ENCODE results near the gene ZBTB8OS.
A peak's percentile ranks its signal among the peaks of the same experiment; 100 is the strongest.
"Not testable (repeated sequence)": the region's sequence is repeated elsewhere in the genome, so short reads cannot be mapped to it uniquely, and the experiment has no call there.

ZBTB8OS gene

DNA sequence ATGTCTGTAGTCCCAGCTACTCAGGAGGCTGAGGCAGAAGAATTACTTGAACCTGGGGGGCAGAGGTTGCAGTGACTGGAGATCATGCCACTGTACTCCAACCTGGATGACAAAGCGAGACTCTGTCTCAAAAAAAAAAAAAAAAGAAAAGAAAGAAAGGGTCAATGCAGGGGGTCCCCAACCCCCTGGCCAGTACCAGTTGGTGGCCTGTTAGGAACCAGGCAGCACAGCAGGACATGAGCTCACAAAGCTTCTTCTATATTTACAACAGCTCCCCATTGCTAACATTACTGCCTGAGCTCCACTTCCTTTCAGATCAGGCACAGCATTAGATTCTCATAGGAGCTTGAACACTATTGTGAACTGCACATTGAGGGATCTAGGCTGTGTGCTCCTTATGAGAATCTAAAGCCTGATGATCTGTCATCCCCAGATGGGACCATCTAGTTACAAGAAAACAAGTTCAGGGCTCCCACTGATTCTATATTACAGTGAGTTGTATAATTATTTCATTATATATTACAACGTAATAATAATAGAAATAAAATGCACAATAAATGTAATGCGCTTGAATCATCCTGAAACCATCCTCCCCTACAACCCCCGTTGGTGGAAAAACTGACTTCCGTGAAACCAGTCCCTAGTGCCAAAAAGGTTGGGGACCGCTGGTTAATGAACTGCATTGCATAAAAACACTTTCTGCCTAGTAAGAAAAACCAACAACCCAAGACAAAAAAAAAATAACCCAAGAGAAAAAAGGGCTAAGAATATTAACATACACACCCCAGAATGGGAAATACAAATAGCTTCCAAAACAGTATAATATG, 2.8 kb downstream of the ZBTB8OS start:
- DNase-seq, result no peak

DNA sequence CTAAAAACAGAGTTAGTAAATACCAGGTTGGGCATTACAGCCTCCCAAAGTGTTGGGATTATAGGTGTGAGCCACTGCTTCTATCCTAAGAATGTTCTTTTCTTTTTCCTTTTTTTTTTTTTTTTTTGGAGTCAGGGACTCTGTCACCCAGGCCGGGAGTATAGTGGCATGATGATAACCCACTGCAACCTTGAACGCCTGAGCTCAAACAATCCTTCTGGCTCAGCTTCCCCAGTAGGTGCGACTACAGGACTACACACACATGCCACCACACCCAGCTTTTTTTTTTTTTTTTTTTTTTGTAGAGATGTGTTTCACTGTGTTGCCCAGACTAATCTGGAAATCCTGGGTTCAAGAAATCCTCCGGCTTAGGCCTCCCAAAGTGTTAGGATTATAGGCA, 5.9 kb downstream of the ZBTB8OS start:
- DNase-seq, result no peak

DNA sequence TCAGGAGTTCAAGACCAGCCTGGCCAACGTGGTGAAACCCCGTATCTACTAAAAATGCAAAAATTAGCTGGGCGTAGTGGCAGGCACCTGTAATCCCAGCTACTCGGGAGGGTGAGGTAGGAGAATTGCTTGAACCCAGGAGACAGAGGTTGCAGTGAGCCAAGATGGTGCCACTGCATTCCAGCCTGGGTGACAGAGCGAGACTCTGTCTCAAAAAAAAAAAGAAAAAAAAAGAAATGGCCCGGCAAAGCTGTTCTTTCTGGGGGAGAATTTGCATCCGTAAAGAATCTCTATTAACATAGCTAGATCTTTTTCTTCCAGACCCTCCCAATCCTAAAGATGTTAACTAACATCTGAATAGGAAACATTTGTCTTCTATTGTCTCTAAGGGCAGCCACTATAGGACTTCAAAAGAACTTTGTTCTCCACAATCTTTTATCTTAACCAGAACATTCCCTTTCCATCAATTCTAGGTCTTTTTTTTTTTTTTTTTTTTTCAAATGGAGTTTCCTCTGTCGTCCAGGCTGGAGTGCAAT, 8.0 kb downstream of the ZBTB8OS start:
- not testable (repeated sequence) for DNase-seq

DNA sequence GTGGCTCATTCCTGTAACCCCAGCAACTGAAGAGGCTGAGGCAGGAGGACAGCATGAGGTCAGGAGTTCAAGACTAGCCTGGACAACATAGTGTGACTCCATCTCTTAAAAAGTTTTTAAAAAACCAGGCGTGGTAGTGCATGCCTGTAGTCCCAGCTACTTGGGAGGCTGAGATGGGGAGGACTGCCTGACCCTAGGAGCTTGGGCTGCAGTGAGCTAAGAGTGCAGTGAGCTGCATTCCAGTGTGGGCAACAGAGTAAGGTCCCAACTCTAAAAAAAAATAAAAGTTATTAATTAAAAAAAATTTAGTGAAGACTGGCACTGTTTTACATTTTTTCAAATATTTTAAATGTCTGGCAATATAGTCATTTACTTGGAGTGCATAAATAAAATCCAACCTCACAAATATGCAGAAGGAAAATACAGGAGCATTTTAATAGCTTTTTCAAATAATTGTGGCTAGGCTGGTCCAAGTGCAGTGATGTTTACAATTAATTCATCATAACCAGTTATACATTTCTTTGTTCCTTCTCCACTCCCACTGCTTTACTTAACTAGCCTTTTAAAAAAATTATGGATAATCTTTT, 10.8 kb downstream of the ZBTB8OS start:
- no peak for DNase-seq

DNA sequence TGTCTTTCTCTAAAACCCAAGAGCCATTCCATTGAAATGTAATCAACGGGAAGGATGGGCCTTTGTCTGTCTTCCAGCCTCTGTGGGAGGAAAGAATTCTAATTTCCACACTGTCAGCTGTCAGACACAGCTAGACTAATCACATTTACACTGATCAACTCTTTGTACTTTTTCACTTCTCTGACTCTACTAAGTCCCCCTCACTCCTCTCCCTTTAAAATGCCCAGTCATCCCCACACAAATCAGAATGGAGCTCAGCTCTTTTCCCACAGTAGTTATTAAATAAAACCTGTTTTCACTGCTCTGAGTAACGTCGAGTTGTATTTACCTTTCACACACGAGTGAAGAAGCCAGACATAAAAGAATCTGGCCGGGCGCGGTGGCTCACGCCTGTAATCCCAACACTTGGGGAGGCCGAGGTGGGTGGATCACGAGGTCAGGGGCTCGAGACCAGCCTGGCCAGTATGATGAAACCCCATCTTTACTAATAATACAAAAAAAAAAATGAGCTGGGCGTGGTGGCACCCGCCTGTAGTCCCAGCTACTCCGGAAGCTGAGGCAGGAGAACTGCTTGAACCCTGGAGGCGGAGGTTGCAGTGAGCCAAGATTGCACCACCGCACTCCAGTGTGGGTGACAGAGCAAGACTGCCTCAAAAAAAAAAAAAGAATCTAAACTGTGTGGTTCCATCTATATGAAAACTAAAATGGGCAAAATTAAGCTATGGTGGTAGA, 13.3 kb downstream of the ZBTB8OS start:
- no peak for DNase-seq

DNA sequence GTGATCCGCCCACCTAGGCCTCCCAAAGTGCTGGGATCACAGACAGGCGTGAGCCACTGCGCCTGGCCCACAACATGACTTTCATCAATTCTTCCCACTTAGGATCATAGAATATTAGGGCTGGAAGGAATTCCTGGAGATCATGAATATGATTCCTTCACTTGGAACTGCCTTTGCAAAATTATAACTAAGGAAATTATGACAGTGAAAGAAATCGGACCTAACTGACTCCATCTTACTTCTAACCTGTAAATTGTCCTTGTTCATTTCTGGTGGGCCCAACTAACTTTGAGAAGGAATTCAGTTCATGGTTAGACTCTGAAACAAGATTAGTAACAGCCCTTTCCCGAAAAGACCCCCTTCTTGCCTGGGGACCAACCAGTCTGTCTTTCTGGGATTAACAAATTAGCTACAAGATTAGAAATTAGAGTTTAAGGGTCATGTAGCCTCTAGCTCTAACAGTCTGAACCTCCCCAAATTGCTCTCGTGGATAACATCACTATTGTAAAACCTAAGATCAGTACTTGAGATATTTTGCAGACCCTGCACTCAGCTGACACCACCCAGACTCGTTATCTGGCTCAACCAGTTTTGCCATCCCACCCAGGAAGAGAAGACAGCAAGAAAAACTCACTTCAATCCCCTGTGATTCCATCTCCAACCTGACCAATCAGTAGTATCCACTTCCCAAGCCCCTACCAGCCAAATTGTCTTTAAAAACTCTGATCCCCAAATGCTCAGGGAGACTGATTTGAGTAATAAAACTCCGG, 14.7 kb downstream of the ZBTB8OS start:
- DNase-seq, result no peak

DNA sequence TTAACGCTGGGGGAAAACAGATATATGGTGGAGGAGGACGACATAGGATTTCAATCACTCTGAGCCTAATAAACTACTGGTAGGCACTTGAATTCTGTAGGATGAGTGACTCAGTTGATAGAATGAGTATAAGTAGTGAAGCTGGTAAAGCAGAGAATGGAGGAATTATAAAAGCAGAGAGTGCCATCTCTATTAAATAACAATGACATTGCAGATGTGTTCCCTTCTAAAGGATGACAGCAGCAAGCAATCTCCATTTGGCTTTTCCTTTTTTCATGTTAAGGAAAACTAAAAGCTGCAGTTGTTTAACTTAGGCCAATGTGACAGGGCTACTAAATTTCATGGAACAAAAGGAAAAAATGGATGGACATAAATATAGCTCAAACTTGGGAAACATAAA, 17.5 kb downstream of the ZBTB8OS start:
- DNase-seq, result no peak

DNA sequence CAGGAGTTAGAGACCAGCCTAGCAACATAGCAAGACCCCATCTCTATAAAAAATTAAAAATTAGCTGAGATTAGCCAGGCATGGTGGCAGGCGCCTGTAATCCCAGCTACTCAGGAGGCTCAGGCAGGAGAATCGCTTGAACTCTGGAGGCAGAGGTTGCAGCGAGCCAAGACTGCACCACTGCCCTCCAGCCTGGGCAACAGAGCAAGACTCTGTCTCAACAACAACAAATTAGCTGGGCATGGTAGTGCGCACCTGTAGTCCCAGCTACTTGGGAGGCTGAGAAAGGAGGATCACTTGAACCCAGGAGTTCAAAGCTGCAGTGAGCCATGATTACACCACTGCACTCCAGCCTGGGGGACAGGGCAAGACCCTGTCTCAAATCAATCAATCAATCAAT, 20.2 kb downstream of the ZBTB8OS start:
- DNase-seq, result not testable (repeated sequence)

DNA sequence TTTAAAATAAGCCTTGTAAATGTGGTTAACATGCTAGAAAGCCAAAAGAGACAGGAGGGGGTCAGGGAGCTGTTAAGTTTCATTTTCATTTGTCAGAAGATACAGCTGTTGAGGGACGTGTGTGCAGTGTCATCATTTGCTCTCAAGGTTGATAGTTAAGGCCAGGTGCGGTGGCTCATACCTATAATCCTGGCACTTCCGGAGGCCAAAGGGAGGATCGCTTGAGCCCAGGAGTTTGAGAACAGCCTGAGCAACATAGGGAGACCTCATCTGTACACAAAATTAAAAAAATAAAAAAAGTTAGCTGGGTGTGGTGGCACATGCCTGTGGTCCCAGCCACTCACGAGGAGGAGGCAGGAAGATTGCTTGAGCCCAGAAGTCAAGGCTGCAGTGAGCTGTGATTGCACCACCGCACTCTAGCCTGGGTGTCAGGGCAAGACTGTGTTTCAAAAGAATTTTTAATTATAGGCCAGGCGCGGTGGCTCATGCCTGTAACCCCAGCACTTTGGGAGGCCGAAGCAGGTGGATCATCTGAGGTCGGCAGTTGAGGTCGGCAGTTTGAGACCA, 22.7 kb downstream of the ZBTB8OS start:
- DNase-seq, result no peak

DNA sequence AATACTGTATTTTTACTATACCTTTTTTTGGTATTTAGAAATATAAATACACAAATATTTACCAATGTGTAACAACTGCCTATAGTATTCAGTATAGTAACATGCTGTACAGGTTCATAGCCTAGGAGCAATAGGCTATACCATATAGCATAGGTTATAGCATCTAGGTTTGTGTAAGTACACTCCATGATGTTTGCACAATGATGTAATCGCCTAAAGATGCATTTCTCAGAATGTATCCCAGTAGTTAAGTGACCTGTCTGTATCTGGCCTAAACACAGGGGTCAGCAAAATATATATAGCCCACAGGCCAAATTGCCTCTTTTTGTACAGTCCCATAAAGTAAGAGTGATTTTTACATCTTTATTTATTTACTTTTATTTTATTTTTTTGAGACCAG, 24.2 kb downstream of the ZBTB8OS start:
- no peak for DNase-seq

DNA sequence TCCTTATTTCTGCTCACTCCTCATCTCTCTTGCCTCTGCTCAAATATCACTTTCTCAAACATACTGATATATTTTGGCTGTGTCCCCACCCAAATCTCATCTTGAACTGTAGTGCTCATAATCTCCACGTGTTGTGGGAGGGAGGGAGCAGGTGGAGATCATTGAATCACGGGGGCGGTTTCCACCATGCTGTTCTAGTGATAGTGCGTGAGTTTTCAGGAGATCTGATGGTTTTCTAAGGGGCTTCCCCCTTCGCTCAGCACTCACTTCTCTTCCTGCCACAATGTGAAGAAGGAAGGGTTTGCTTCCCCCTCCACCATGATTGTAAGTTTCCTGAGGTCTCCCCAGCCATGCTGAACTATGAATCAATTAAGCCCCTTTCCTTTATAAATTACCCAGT, 26.6 kb downstream of the ZBTB8OS start:
- no peak for DNase-seq

DNA sequence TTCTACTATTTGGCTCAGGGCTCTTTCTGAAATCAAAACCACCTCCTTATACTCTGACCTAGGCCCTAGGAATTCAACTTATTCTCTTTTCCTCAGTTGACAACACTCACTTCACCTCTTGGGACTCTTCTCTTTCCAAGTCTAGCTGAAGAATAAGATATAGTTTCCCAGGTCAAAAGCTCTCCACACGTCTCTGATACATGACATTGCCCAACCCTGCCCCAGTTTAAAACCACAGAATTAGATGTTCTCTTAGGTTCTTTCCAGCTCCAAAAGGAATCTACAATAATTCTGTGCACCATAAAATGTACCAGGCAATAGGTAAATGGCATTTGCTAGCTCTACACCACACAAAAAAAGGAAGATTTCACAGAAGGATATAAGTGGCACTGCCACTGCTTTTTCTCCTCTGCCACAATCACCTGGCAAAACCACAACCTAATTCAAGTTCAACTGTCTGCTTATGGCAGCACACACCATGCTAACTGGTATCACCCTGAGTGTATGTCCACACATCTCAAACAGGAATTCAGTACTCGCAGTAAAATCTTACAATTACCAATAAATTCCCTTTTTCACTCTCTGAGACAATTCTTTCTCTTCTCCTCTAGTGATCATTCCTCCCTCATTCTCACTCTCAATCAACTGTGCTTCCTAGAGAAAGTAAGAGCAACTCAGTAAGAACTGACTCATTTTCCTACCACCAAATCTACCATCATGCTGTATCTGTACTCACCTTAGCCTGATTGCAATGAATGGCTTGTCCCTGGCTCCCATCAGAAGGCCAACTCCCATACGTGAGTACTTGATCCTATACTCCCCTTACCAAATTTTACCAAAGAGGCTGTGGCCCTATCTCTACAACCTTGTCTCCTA, 27.3 kb downstream of the ZBTB8OS start:
- no peak for DNase-seq

DNA sequence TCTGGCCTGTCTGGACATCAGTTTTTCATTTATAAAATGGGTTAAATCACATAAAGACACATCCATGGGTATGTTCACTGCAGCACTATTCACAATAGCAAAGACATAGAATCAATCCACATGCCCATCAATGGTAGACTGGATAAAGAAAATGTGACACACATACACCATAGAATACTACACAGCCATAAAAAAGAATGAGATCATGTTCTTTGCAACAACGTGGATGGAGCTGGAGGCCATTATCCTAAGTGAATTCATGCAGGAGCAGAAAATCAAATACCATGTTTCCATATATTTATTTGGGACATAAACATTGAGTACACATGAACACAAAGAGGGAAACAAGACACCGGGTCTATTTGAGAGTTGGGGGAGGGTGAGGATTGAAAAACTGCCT, 28.1 kb downstream of the ZBTB8OS start:
- DNase-seq, result no peak

DNA sequence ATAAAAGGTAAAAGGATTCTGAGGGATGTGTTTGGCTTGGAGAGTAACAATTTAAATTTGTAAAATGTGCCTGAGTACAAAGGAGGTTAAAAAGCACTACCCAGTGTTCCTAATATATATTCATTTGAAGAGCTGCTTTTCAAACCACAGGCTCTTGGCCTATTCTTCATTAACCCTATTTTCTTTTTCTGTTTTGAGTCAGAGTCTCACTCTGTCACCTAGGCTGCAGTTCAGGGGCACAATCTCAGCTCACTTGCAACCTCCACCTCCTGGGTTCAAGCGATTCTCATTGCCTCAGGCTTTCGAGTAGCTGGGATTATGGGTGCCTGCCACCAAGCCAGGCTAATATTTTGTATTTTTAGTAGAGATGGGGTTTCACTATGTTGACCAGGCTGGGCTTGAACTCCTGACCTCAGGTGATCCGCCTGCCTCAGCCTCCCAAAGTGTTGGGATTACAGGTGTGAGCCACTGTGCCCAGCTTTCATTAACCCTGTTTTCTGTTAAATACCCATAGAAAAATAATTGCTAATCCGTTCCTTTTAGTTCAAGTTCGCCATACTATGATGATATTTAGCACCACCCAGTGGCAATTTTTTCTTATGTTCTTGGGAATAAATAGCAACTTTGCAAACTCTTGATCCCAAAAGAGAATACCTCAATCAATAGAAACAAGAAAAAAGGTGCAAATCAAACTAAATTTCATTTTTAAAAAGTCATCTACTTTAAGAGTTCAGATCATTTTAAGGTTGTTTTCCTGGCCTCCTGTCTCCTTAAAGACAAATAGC, 30.5 kb downstream of the ZBTB8OS start:
- no peak for DNase-seq

DNA sequence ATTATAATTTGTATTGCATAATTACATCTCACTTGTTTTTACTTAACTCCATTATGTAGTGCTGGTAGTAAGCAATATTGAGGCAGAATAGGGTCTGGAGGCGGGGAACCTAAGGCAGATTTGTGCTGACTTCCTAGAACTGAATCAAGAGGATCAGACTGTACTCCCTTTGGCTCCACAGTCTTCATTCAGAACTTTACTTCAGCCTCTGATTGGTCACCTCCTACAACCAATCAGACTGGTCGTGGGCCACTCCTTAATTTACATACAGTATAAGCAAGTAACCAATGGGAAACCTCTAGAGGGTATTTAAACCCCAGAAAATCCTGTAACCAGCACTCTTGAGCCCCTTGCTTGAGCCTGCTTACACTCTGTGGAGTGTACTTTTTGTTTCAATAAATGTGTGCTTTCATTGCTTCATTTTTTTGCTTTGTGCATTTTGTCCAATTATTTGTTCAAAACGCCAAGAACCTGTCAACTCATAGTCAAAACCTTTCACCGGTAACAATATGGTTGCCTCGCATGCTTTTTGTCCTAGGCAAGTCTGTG, 31.6 kb downstream of the ZBTB8OS start:
- DNase-seq, result no peak

DNA sequence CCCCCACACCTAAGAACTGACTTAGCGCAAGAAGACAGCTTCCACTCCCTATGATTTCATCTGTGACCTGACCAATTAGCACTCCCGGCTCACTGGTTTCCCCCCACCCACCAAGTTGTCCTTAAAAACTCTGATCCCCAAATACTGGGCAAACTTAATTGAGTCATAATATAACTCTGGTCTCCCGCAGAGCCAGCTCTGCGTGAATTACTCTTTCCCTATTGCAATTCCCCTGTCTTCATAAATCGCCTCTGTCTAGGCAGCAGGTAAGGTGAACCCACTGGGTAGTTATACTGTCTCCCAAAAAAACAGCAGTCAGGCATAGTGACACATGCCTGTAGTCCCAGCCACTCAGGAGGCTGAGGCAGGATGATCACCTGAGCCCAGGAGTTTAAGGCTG, 36.9 kb downstream of the ZBTB8OS start:
- no peak for DNase-seq

DNA sequence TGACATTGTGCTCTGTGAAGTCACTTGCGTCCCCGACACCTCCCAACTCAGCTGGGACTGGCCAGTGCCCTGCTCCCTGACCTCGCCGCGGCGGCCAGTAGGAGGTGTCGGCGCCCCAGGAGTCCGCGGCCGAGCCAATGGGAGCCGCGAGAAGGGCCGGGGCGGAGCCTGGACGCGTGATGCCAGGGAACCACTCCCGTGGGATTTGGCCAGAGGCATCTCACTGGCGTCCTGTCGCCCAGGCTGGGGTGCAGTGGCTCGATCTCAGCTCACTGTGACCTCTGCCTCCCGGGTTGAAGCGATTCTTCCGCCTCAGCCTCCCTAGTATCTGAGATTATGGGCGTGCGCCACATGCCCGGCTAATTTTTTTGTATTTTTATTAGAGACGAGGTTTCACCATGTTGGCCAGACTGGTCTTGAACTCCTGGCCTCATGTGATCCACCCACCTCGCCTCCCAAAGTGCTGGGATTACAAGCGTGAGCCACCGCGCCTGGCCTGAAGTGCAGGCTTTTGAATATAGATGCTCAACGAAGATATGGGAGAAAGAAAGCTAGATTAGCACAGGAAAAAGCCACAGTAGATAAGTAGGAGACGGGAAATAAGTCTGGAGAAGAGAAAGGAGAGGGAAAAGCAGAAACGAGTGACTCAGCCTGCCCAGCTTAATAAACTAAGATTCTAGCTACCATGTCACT, 38.0 kb downstream of the ZBTB8OS start:
- peak; percentile 20 for DNase-seq

DNA sequence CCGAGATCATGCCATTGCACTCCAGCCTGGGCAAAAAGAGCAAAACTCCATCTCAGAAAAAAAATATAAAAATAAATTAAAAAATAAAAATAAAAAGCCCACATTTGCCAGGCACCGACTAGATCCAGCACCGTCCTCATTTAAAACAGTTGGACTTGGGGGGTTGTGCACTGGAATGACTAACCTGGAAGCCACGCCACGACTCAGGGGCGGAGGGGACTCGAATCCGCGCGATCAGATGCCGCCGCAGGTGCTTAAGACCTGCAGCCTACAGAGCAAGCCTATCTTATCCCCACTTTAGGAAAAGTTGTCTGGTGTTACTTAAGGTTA, 38.5 kb downstream of the ZBTB8OS start:
- DNase-seq, result no peak

DNA sequence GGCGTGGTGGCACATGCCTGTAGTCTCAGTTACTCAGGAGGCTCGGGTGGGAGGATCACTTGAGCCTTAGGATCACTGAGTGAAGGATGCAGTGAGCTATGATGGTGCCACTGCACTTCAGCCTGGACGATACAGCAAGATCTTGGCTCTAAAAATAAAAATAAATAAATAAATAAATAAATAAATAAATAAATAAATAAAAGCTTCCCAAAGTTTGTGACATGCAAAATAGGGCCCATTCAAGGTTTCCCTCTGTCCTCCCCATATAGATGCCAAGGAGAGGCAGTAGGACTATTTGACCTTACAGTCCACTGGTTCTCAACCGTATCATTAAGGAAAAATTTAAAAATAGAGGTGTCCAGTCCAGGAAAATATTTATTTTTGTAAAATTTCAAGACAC, 41.2 kb downstream of the ZBTB8OS start:
- DNase-seq, result no peak

All from NCI-H1417 treated with DMSO at 0.1 percent for 48 hours (cell line).